ENCODE data around the gene THSD7A.
"Not testable (repeated sequence)": the region's sequence is repeated elsewhere in the genome, so short reads cannot be mapped to it uniquely, and the experiment has no call there.

The THSD7A gene

GRCh38 chr7:11570922-11571550 lies 261.0 kb downstream of the THSD7A start:
- DNase-seq, result no peak

GRCh38 chr7:11570205-11570604 lies 261.8 kb downstream of the THSD7A start:
- DNase-seq, result no peak

- DNase-seq, result no peak
These were observed 264.4 kb downstream of the THSD7A start for GRCh38 chr7:11567571-11567970.

GRCh38 chr7:11557627-11558026 lies 274.4 kb downstream of the THSD7A start:
- DNase-seq, result no peak

- peak; percentile 18 for DNase-seq
These were observed 279.2 kb downstream of the THSD7A start for GRCh38 chr7:11552676-11553296.

- DNase-seq, result no peak
These were observed 280.5 kb downstream of the THSD7A start for GRCh38 chr7:11551470-11551869.

GRCh38 chr7:11548532-11548931 lies 283.5 kb downstream of the THSD7A start:
- no peak for DNase-seq

GRCh38 chr7:11541330-11541729 lies 290.7 kb downstream of the THSD7A start:
- no peak for DNase-seq

GRCh38 chr7:11540271-11540761 lies 291.7 kb downstream of the THSD7A start:
- DNase-seq, result no peak

- DNase-seq, result no peak
These were observed 292.1 kb downstream of the THSD7A start for GRCh38 chr7:11539853-11540252.

- no peak for DNase-seq
These were observed 293.2 kb downstream of the THSD7A start for GRCh38 chr7:11538751-11539299.

- DNase-seq, result no peak
These were observed 298.7 kb downstream of the THSD7A start for GRCh38 chr7:11533229-11533820.

GRCh38 chr7:11529382-11529781 lies 302.6 kb downstream of the THSD7A start:
- DNase-seq, result no peak

GRCh38 chr7:11527707-11528106 lies 304.3 kb downstream of the THSD7A start:
- DNase-seq, result no peak

GRCh38 chr7:11524476-11525397 lies 307.3 kb downstream of the THSD7A start:
- no peak for DNase-seq

GRCh38 chr7:11521964-11522499 lies 310.0 kb downstream of the THSD7A start:
- not testable (repeated sequence) for DNase-seq

GRCh38 chr7:11517853-11518252 lies 314.1 kb downstream of the THSD7A start:
- no peak for DNase-seq

GRCh38 chr7:11516328-11516727 lies 315.7 kb downstream of the THSD7A start:
- no peak for DNase-seq

- no peak for DNase-seq
These were observed 318.5 kb downstream of the THSD7A start for GRCh38 chr7:11513460-11513859.

GRCh38 chr7:11507929-11508328 lies 324.1 kb downstream of the THSD7A start:
- DNase-seq, result no peak

GRCh38 chr7:11506417-11506816 lies 325.6 kb downstream of the THSD7A start:
- DNase-seq, result no peak

- DNase-seq, result no peak
These were observed 326.5 kb downstream of the THSD7A start for GRCh38 chr7:11505471-11505985.
